Superior temporal gyrus (tissue), 1 donor: ENCODE results near the gene GINS2.

Source experiments
- DNase-seq: peaks from one replicate; pipeline ENCODE4 v3.0.0-alpha.2; 2016; ENCODE audit errors: extremely low spot score

The GINS2 gene

GRCh38 chr16:85688586-85689284 is at the start of gene GINS2:
Gene GINS2 (minus strand): TSS chr16:85688954. CDS start chr16:85688898, 56 bp downstream.
- peak; percentile 78 for DNase-seq

GRCh38 chr16:85736921-85737320 is 48.2 kb upstream of the GINS2 start:
- no peak for DNase-seq

GRCh38 chr16:85735946-85736345 is 47.2 kb upstream of the GINS2 start:
- DNase-seq: no peak

GRCh38 chr16:85735225-85735635 is 46.5 kb upstream of the GINS2 start:
- no peak for DNase-seq

- DNase-seq: no peak
These were observed 45.7 kb upstream of the GINS2 start for GRCh38 chr16:85734311-85735017.

GRCh38 chr16:85733839-85734170 is 45.1 kb upstream of the GINS2 start:
- no peak for DNase-seq

GRCh38 chr16:85733155-85733838 is 44.5 kb upstream of the GINS2 start:
- DNase-seq: no peak

- no peak for DNase-seq
These were observed 42.4 kb upstream of the GINS2 start for GRCh38 chr16:85731179-85731578.

- no peak for DNase-seq
These were observed 41.4 kb upstream of the GINS2 start for GRCh38 chr16:85730186-85730465.

GRCh38 chr16:85729452-85730185 is 40.9 kb upstream of the GINS2 start:
- no peak for DNase-seq

GRCh38 chr16:85728879-85729278 is 40.1 kb upstream of the GINS2 start:
- no peak for DNase-seq

- DNase-seq: no peak
These were observed 36.2 kb upstream of the GINS2 start for GRCh38 chr16:85724936-85725335.

GRCh38 chr16:85724126-85724879 is 35.5 kb upstream of the GINS2 start:
- no peak for DNase-seq

- no peak for DNase-seq
These were observed 33.6 kb upstream of the GINS2 start for GRCh38 chr16:85722128-85722893.

- no peak for DNase-seq
These were observed 31.5 kb upstream of the GINS2 start for GRCh38 chr16:85720302-85720637.

- no peak for DNase-seq
These were observed 31.0 kb upstream of the GINS2 start for GRCh38 chr16:85719605-85720301.

- no peak for DNase-seq
These were observed 29.9 kb upstream of the GINS2 start for GRCh38 chr16:85718682-85719081.

GRCh38 chr16:85718153-85718477 is 29.4 kb upstream of the GINS2 start:
- DNase-seq: no peak

GRCh38 chr16:85717393-85718152 is 28.8 kb upstream of the GINS2 start:
- DNase-seq: peak; percentile 89

- DNase-seq: no peak
These were observed 27.9 kb upstream of the GINS2 start for GRCh38 chr16:85716680-85717038.
